HG02938 (cell line): ENCODE measurements around the gene TNKS1BP1.

ENCODE experiments used
- ATAC-seq: cut with Tn5 transposase; IDR thresholded peaks from one replicate; pipeline ENCODE4 v1.9.1; 2021; ENCODE audit warnings: mild to moderate bottlenecking, moderate library complexity; ENCODE audit not compliant: unreplicated experiment

TNKS1BP1 gene

GRCh38 chr11:57313071-57313787, 11.5 kb downstream of the TNKS1BP1 start:
- ATAC-seq = no peak

DNA sequence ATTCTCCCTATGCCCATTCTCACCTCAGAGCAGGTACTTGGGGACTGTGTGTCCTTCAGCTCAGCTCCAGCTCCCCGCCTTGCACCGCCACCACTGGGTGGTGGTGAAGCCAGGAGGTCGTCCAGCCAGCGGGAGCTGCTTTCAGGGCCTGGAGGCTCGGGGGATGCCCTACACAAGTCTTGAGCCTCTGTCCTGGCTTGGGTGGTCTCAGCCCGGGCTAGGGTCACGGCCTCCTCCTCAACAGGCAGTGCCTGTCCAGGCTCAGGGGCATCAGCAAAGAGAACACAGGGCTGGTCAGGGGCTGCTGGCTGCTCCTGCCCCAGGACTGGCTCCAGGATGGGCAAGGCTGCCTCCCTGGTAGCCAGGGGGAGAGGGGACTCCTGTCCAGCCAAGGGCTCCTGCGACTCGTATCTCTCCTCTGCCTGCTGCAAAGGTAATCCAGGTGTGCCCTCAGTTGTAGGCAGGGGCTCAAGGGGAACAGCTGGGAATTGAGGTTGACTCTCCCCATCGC, 12.2 kb downstream of the TNKS1BP1 start:
- ATAC-seq = no peak

GRCh38 chr11:57311109-57311936, 13.4 kb downstream of the TNKS1BP1 start:
- ATAC-seq = peak; percentile 80

- ATAC-seq = no peak
Measured at GRCh38 chr11:57310630-57311086, 14.1 kb downstream of the TNKS1BP1 start.

DNA sequence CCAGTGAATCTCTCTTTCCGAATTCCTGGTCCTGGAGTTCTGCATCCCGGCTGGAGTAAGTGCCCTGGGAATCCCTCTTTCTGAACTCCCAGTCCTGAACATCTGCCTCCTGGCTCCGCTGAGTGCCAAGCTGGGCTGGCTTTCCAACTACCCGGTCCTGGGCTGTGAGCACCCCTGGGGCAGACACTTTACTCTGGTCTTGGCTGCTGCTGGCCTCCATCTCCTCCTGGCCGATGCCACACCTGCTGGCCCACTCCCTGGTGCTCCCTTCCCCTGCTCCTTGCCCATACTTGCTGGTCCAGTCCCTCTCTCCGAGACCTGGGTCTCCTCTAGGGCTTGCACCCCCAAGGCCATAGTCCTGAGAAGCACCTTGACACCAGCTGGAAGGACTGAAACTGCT, 14.7 kb downstream of the TNKS1BP1 start:
- ATAC-seq = no peak

- ATAC-seq = no peak
Measured at GRCh38 chr11:57309106-57310059, 15.4 kb downstream of the TNKS1BP1 start.

- ATAC-seq = no peak
Measured at GRCh38 chr11:57308426-57309060, 16.2 kb downstream of the TNKS1BP1 start.

DNA sequence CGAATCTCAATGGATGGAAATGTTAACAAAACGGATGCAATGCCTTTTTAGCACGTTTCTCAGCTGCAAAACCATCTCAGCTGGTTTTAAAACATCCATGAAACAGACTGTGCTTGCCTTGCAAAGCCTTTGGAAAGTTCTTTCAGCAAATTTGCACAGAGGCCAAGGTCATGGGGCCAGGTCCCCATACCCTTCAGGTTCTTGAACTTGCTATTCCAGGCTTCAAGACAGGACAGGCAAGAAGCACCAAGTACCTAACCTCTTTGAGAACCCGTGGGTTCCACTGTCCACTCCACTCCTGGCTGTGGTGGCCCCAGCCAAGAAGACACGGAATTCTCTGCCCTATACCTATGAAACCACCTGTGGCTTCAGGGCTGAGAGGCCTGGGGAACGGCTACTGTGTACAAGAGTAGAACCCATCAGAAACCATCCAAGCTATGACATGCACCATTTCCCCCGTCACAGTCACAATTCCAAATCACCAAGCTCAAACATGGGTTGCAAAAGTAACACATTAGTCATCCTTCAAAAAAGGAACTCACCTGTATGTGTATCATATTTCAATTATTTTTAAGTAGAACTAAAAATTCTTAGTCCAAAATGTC, 17.0 kb downstream of the TNKS1BP1 start:
- ATAC-seq = no peak

GRCh38 chr11:57306940-57307565, 17.7 kb downstream of the TNKS1BP1 start:
- ATAC-seq = no peak

DNA sequence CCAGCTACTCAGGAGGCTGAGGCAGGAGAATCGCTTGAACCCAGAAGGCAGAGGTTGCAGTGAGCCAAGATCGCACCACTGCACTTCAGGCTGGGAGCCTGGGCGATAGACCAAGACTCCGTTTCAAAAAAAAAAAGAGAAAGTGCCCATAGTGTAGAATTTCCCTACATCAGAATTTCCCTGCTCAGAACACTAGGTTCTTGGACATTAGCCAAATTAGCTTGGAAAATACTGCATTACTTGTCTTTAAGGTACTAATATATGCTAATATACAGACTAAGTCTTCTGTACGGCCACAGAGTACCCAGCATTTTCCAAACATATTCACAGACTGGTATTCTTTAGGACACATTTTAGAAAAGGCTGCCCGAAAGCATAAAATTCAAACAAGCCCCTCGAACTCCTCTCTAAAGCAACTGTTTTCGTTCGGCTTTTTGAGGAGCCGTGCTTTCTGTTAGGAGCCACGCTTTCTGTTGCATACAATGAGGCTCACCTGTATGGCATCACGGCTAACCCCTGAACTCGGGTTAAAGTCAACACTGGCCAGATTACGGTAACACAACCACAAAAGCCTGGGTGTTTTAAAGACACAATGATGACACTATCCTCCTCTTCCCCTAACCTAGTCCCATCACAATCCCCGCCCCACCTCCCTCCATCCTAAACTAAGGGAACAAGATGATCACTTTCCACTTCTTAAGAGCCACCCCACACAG, 18.4 kb downstream of the TNKS1BP1 start:
- ATAC-seq = no peak

DNA sequence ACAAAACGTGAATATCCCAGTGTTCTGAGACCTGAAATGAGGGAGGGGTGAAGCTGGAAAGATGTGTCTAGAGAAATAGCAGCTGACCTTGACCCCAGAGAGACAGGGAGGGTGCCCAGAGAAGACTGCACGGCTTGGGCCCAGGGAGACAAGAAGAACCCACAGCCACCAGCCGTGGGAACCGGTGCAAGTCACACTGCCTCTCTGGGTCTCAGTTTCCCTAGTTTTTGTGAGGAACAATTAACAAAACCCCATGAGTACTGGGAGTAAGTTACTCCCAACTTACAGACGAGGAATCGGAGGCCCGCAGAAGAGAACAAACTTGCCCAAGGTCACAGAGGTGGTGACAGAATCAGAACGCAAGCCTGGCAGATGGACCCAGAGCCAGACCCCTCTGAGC, 19.2 kb downstream of the TNKS1BP1 start:
- no peak for ATAC-seq

DNA sequence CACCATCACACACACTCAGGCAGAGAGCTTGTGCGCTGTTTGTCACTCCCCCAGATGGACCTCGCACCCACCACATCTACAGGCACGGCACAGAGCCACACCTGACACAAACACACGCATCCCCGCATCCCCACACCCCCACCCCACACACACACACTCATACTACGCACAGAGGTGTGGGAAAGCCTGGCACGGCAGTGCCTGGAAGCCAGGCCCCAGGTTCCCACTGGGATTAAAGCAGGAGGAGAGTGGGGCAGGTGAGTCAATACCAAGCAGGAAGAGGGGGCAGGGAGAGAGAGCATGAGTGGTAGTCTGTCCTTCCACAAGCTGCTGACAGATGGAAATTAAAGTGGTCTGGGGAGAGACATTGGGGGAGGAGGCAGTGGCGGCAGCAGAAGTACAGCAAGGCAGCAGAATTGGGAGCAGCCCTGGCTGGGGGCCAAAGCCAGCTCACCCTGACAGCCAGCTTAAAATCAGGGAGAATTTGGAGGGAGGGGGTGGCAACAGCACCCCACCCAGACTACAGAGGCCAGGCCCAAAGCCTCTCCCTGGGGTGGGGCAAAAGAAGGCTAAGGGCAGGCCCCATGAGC, 20.7 kb downstream of the TNKS1BP1 start:
- no peak for ATAC-seq

DNA sequence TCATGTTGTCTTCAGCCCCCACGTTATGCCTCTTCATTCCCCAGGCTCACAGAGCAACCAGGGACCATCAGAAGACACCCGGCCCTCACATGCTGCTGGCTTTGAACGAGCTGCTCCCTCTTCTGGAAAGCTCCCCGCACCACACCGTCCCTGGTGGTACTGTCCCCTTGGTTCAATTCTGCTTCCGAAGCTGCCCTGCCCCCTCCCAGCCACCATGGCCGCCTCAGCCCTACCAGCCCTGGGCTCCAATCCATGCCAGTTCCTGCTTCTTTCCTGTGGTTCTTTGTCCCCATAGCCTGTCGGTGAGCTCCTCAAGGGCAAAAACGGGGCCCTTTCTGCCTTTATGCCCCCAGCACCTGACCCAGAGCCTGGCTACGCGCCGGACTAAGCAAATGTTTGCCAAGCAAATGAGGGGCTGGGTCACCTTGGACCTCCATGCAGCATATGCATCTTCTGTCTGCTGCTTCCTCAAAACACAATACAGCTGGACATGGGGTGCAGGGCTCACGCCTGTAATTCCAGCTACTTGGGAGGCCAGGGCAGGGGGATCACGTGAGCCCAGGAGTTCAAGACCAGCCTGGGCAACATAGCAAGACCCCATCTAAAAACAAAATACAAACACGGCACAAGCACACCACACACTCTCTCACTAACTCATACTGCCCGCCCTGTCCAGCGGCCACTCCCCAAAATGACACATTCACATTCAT, 21.3 kb downstream of the TNKS1BP1 start:
- no peak for ATAC-seq

DNA sequence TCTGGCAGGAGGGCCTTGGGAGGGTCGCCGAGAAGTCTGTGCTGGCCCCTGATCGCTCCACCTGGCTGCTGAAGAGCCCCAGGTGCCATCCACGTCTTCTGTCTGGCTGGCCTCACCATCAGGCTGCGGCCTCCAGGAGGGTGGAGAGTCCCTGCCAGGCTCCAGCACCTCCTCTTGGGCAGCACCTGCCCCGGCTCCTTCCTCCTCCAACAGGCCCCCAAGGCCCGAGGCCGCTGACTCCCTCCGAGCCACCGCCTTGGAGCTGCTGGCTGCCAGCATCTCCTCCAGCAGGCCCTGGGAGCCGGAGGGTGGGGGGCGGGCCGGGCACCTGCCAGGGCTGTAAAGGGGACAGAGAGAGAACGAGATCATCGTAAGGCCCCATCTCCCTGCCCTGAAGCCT, 22.3 kb downstream of the TNKS1BP1 start:
- no peak for ATAC-seq

- ATAC-seq = no peak
Measured at GRCh38 chr11:57301711-57302423, 22.9 kb downstream of the TNKS1BP1 start.

- no peak for ATAC-seq
Measured at GRCh38 chr11:57300785-57301184, 24.0 kb downstream of the TNKS1BP1 start.

GRCh38 chr11:57299150-57299737, 25.5 kb downstream of the TNKS1BP1 start:
- ATAC-seq = no peak
